Measurements from ENCODE around the gene ATAD3A.
"Not testable (repeated sequence)": the region's sequence is repeated elsewhere in the genome, so short reads cannot be mapped to it uniquely, and the experiment has no call there.

GRCh38 chr1:1518621-1519007, 6.7 kb downstream of the ATAD3A start:
- TF ChIP-seq TCF7 (CRISPR knock-in tag; IDR thresholded peaks at IDR 0.05; ENCODE audit: low read depth); CREB1 (CRISPR knock-in tag; IDR thresholded peaks at IDR 0.05); CTCF (IDR thresholded peaks at IDR 0.05); ZNF671 (CRISPR knock-in tag; IDR thresholded peaks at IDR 0.05); MAX (CRISPR knock-in tag; IDR thresholded peaks at IDR 0.05); MLX (CRISPR knock-in tag; IDR thresholded peaks at IDR 0.05); TEAD4 (CRISPR knock-in tag; IDR thresholded peaks at IDR 0.05); GTF2I (CRISPR knock-in tag; conservative IDR thresholded peaks at IDR 0.05); E2F5 (CRISPR knock-in tag; IDR thresholded peaks at IDR 0.05); PRDM15 (CRISPR knock-in tag; IDR thresholded peaks at IDR 0.05): not testable (repeated sequence)
